22Rv1 (cell line): Measurements from ENCODE around the gene MDFIC.

Experiments
- ZFX ChIP-seq: fragments of 450-650 bp; IDR thresholded peaks from 2 replicates; pipeline ENCODE4 v1.6.1; 2017; ENCODE audit warnings: antibody characterized with exemption, borderline replicate concordance
- TF ChIP-seq, protein P1 (sequence below): fragments of 450-650 bp; IDR thresholded peaks from 2 replicates; pipeline ENCODE4 v1.5.1; 2017; ENCODE audit warnings: mild to moderate bottlenecking

DNA sequence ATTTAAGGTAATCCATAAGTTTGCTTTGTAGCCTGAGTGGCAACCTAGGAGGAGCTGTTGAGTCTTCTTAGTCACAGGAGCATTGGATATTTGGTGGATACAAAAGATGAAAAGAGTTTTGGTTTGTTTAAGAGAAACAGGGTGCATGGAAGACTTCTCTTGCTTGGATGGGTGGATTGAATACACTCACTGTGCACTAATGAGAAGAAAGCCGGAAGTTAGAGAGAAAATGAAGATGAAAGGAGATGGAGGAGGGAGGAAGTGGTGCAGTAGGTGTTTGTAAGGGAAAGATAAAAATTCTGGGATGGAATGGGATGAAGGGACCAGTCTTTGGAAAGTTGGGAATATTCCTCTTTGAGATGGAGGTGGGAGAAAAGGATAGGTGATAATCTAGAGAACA lies 7.7 kb downstream of the MDFIC start:
- TF ChIP-seq, protein P1, sequence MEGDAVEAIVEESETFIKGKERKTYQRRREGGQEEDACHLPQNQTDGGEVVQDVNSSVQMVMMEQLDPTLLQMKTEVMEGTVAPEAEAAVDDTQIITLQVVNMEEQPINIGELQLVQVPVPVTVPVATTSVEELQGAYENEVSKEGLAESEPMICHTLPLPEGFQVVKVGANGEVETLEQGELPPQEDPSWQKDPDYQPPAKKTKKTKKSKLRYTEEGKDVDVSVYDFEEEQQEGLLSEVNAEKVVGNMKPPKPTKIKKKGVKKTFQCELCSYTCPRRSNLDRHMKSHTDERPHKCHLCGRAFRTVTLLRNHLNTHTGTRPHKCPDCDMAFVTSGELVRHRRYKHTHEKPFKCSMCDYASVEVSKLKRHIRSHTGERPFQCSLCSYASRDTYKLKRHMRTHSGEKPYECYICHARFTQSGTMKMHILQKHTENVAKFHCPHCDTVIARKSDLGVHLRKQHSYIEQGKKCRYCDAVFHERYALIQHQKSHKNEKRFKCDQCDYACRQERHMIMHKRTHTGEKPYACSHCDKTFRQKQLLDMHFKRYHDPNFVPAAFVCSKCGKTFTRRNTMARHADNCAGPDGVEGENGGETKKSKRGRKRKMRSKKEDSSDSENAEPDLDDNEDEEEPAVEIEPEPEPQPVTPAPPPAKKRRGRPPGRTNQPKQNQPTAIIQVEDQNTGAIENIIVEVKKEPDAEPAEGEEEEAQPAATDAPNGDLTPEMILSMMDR = peak; percentile 30
- TF ChIP-seq ZFX = no peak
